ENCODE measurements around the gene RPS6KC1. TPM values are rescaled to one million over a fixed set of nuclear protein-coding genes. Genes with fewer than 3 reads are reported as not detected.
"Not testable (repeated sequence)": the region's sequence is repeated elsewhere in the genome, so short reads cannot be mapped to it uniquely, and the experiment has no call there.

The RPS6KC1 gene
- total and polyA plus RNA-seq, 5 experiments from 2014 or later, result 5.1 to 15.6 (median 5.9) TPM

GRCh38 chr1:213183036-213183672 is 132.1 kb downstream of the RPS6KC1 start:
- peak overlapping the region in 1 of 10 donors; percentile 27 for H3K4me3 Mint-ChIP-seq
- peaks cover 46 to 68% (median 57%) of the 10 kb centered on the region in 3 donors for H3K36me3 Mint-ChIP-seq
- H3K9me3 Mint-ChIP-seq, result peaks cover 16 to 73% (median 30%) of the 10 kb centered on the region in 9 donors
- no peak overlapping the region for H3K27ac Mint-ChIP-seq
- no peaks in the 10 kb centered on the region for H3K27me3 Mint-ChIP-seq
- DNase-seq (no peak), ATAC-seq (no peak)
- POLR2A ChIA-PET, result no interaction called here
- peaks cover 0 to 2% (median under 1%) of the 10 kb centered on the region in 4 donors for H3K4me1 Mint-ChIP-seq

- H3K4me1 Mint-ChIP-seq, result peaks cover 0 to 2% (median under 1%) of the 10 kb centered on the region in 4 donors
- H3K27me3 Mint-ChIP-seq, result no peaks in the 10 kb centered on the region
- ATAC-seq, result no peak
- H3K4me3 Mint-ChIP-seq, result no peak overlapping the region
- H3K36me3 Mint-ChIP-seq, result peaks cover 48 to 80% (median 67%) of the 10 kb centered on the region in 3 donors
- H3K27ac Mint-ChIP-seq, result peak overlapping the region in 2 of 10 donors; percentile 19 to 71
- POLR2A ChIA-PET, result no interaction called here
- DNase-seq, result no peak
- H3K9me3 Mint-ChIP-seq, result peaks cover 26 to 81% (median 44%) of the 10 kb centered on the region in 9 donors
These were observed 135.1 kb downstream of the RPS6KC1 start for GRCh38 chr1:213186168-213186567.

- POLR2A ChIA-PET, result no interaction called here
- H3K9me3 Mint-ChIP-seq, result peaks cover 18 to 82% (median 42%) of the 10 kb centered on the region in 9 donors
- no peak for ATAC-seq
- no peak for DNase-seq
- no peak overlapping the region for H3K4me3 Mint-ChIP-seq
- no peaks in the 10 kb centered on the region for H3K27me3 Mint-ChIP-seq
- no peaks in the 10 kb centered on the region for H3K4me1 Mint-ChIP-seq
- no peak overlapping the region for H3K27ac Mint-ChIP-seq
- peaks cover 67 to 88% (median 69%) of the 10 kb centered on the region in 3 donors for H3K36me3 Mint-ChIP-seq
These were observed 141.0 kb downstream of the RPS6KC1 start for GRCh38 chr1:213192026-213192425.

GRCh38 chr1:213194383-213194782 is 143.3 kb downstream of the RPS6KC1 start:
- ATAC-seq (no peak), DNase-seq (no peak)
- peaks cover 76 to 93% (median 80%) of the 10 kb centered on the region in 3 donors for H3K36me3 Mint-ChIP-seq
- no peak overlapping the region for H3K4me3 Mint-ChIP-seq
- no peak overlapping the region for H3K27ac Mint-ChIP-seq
- no peaks in the 10 kb centered on the region for H3K27me3 Mint-ChIP-seq
- peaks cover 0 to 2% (median 0%) of the 10 kb centered on the region in 4 donors for H3K4me1 Mint-ChIP-seq
- H3K9me3 Mint-ChIP-seq, result peaks cover 30 to 89% (median 60%) of the 10 kb centered on the region in 9 donors
- POLR2A ChIA-PET, result no interaction called here

- peaks cover 0 to 2% (median 0%) of the 10 kb centered on the region in 4 donors for H3K4me1 Mint-ChIP-seq
- DNase-seq, result no peak
- H3K27me3 Mint-ChIP-seq, result no peaks in the 10 kb centered on the region
- POLR2A ChIA-PET, result no interaction called here
- no peak overlapping the region for H3K4me3 Mint-ChIP-seq
- H3K27ac Mint-ChIP-seq, result no peak overlapping the region
- H3K36me3 Mint-ChIP-seq, result peaks cover 71 to 93% (median 82%) of the 10 kb centered on the region in 3 donors
- no peak for ATAC-seq
- H3K9me3 Mint-ChIP-seq, result peaks cover 26 to 89% (median 56%) of the 10 kb centered on the region in 9 donors
These were observed 143.8 kb downstream of the RPS6KC1 start for GRCh38 chr1:213194855-213195254.

GRCh38 chr1:213196328-213197054 is 145.4 kb downstream of the RPS6KC1 start:
- DNase-seq, H3K27me3 Mint-ChIP-seq, ATAC-seq, POLR2A ChIA-PET, H3K4me3 Mint-ChIP-seq, H3K4me1 Mint-ChIP-seq, H3K27ac Mint-ChIP-seq: not testable (repeated sequence)
- H3K9me3 Mint-ChIP-seq, result peaks cover 19 to 80% (median 40%) of the 10 kb centered on the region in 9 donors
- H3K36me3 Mint-ChIP-seq, result peaks cover 55 to 92% (median 71%) of the 10 kb centered on the region in 3 donors

GRCh38 chr1:213200630-213201029 is 149.6 kb downstream of the RPS6KC1 start:
- H3K4me1 Mint-ChIP-seq, result peaks cover 0 to 2% (median 0%) of the 10 kb centered on the region in 4 donors
- no peak overlapping the region for H3K27ac Mint-ChIP-seq
- no peak for ATAC-seq
- POLR2A ChIA-PET, result no interaction called here
- no peak overlapping the region for H3K4me3 Mint-ChIP-seq
- DNase-seq, result no peak
- H3K27me3 Mint-ChIP-seq, result no peaks in the 10 kb centered on the region
- peaks cover 13 to 47% (median 26%) of the 10 kb centered on the region in 9 donors for H3K9me3 Mint-ChIP-seq
- peaks cover 25 to 74% (median 48%) of the 10 kb centered on the region in 3 donors for H3K36me3 Mint-ChIP-seq

- POLR2A ChIA-PET, result no interaction called here
- peaks cover 22 to 74% (median 47%) of the 10 kb centered on the region in 3 donors for H3K36me3 Mint-ChIP-seq
- no peak overlapping the region for H3K4me3 Mint-ChIP-seq
- DNase-seq (no peak), ATAC-seq (no peak)
- H3K9me3 Mint-ChIP-seq, result peaks cover 10 to 38% (median 21%) of the 10 kb centered on the region in 9 donors
- no peaks in the 10 kb centered on the region for H3K27me3 Mint-ChIP-seq
- H3K4me1 Mint-ChIP-seq, result peaks cover 0 to 2% (median 0%) of the 10 kb centered on the region in 4 donors
- H3K27ac Mint-ChIP-seq, result no peak overlapping the region
These were observed 150.5 kb downstream of the RPS6KC1 start for GRCh38 chr1:213201380-213202155.

- Mint-ChIP-seq H3K27ac (no peak overlapping the region), H3K36me3 (peaks cover 44 to 80% (median 69%) of the 10 kb centered on the region in 3 donors), H3K27me3 (no peaks in the 10 kb centered on the region), H3K9me3 (peaks cover 0 to 27% (median 6%) of the 10 kb centered on the region in 9 donors), H3K4me3 (no peak overlapping the region), H3K4me1 (peaks cover 0 to 3% (median 0%) of the 10 kb centered on the region in 4 donors)
- POLR2A ChIA-PET, result no interaction called here
- ATAC-seq (no peak), DNase-seq (no peak)
These were observed 160.2 kb downstream of the RPS6KC1 start for GRCh38 chr1:213211201-213211600.

GRCh38 chr1:213219076-213219475 is 168.0 kb downstream of the RPS6KC1 start:
- POLR2A ChIA-PET, result not testable (repeated sequence)

GRCh38 chr1:213221209-213221608 is 170.2 kb downstream of the RPS6KC1 start:
- peaks cover 0 to 16% (median 4%) of the 10 kb centered on the region in 3 donors for H3K36me3 Mint-ChIP-seq
- H3K4me1 Mint-ChIP-seq, result no peaks in the 10 kb centered on the region
- H3K27me3 Mint-ChIP-seq, result no peaks in the 10 kb centered on the region
- H3K9me3 Mint-ChIP-seq, result peaks cover 0 to 4% (median 0%) of the 10 kb centered on the region in 9 donors
- no peak overlapping the region for H3K27ac Mint-ChIP-seq
- POLR2A ChIA-PET, result no interaction called here
- DNase-seq (no peak), ATAC-seq (no peak)
- no peak overlapping the region for H3K4me3 Mint-ChIP-seq

More at GRCh38 chr1:213219076-213219475, 168.0 kb downstream of the RPS6KC1 start:
- not testable (repeated sequence) for DNase-seq, H3K27ac Mint-ChIP-seq, H3K4me3 Mint-ChIP-seq, H3K9me3 Mint-ChIP-seq, ATAC-seq, H3K4me1 Mint-ChIP-seq, H3K27me3 Mint-ChIP-seq
- H3K36me3 Mint-ChIP-seq, result peaks cover 0 to 27% (median 14%) of the 10 kb centered on the region in 3 donors

GRCh38 chr1:213227458-213227857 is 176.4 kb downstream of the RPS6KC1 start:
- peaks cover 0 to 16% (median 14%) of the 10 kb centered on the region in 3 donors for H3K36me3 Mint-ChIP-seq
- POLR2A ChIA-PET, result no interaction called here
- H3K4me3 Mint-ChIP-seq, result no peak overlapping the region
- H3K4me1 Mint-ChIP-seq, result peaks cover 2 to 9% (median 5%) of the 10 kb centered on the region in 4 donors
- H3K27me3 Mint-ChIP-seq, result no peaks in the 10 kb centered on the region
- H3K9me3 Mint-ChIP-seq, result no peaks in the 10 kb centered on the region
- DNase-seq (no peak), ATAC-seq (no peak)
- no peak overlapping the region for H3K27ac Mint-ChIP-seq
